Endothelial cell of umbilical vein (primary cell): ENCODE results near the gene PSMB4. TPM values are rescaled to one million over a fixed set of nuclear protein-coding genes. Genes with fewer than 3 reads are reported as not detected.
"Not testable (repeated sequence)": the region's sequence is repeated elsewhere in the genome, so short reads cannot be mapped to it uniquely, and the experiment has no call there.

ENCODE experiments used
- BruUV-seq: library from RNA; stranded (reverse); fragments of 400-500 nt; replicated peaks from 2 replicates; lab custom pipeline; 2021; lab: Mats Ljungman, UMichigan
- CTCF ChIA-PET: fragments of 300-600, 350-600 bp; sonication (Branson Sonifier 250); formaldehyde crosslinking; loops from one replicate; lab custom pipeline; 2021; ENCODE audit warnings: antibody characterized with exemption, inconsistent platforms; lab: Charles Lee
- POLR2A ChIA-PET: fragments of 300-600, 350-600 bp; sonication (Branson Sonifier 250); formaldehyde crosslinking; loops from one replicate; lab custom pipeline; 2021; ENCODE audit warnings: antibody characterized with exemption, inconsistent platforms; lab: Charles Lee
- DNase-seq: peaks from one replicate; pipeline ENCODE4 v3.0.0-alpha.2; 2011; ENCODE audit warnings: low read depth, low spot score
- FAIRE-seq: peaks from 2 replicates; lab custom pipeline; 2011; peaks lifted over from hg19 to GRCh38; lab: Jason Lieb, UNC
- H2AFZ ChIP-seq: 2 replicates; pipeline ENCODE4 v1.6.0; 2012; ENCODE audit warnings: low read depth, low read length, control low read depth, inconsistent platforms
- H3K27ac ChIP-seq: 2 replicates; pipeline ENCODE4 v1.5.1; 2011; ENCODE audit warnings: low read depth, mild to moderate bottlenecking, control low read depth, low read length, moderate library complexity; ENCODE audit not compliant: insufficient read depth
- H3K27me3 ChIP-seq, 2 experiments: 2 replicates each; pipeline versions ENCODE4 v1.6.0 to v1.6.1; 2011; ENCODE audit warnings: low read length in 2 of 2, mixed read lengths in 1 of 2; ENCODE audit not compliant: control insufficient read depth in 2 of 2, insufficient read depth in 2 of 2
- H3K36me3 ChIP-seq, 2 experiments: 2 replicates in 1 of 2; 3 replicates in 1 of 2; pipeline ENCODE4 v1.5.1; 2011; ENCODE audit warnings: low read length in 2 of 2, mild to moderate bottlenecking in 1 of 2, moderate library complexity in 1 of 2; ENCODE audit not compliant: control insufficient read depth in 2 of 2, insufficient read depth in 2 of 2; ENCODE audit errors: extremely low read depth in 1 of 2
- H3K4me1 ChIP-seq: 3 replicates; pipeline ENCODE4 v1.5.1; 2011; ENCODE audit warnings: mild to moderate bottlenecking, low read length; ENCODE audit not compliant: control insufficient read depth, insufficient read depth; ENCODE audit errors: extremely low read depth
- H3K4me2 ChIP-seq: 2 replicates; pipeline ENCODE4 v1.6.1; 2011; ENCODE audit warnings: low read length, control low read depth, mixed read lengths; ENCODE audit not compliant: insufficient read depth
- H3K4me3 ChIP-seq, 3 experiments: fragments of 200-600 bp in 1 of 3; sonication (generic), shearing (Covaris generic) in 1 of 3; replicated peaks in 1 of 3; 2 replicates each; pipeline ENCODE4 v1.5.1; 2011 to 2016; ENCODE audit warnings: control low read depth in 3 of 3, low read length in 3 of 3, mild to moderate bottlenecking in 2 of 3, inconsistent platforms in 1 of 3, low read depth in 1 of 3, moderate library complexity in 1 of 3; ENCODE audit not compliant: insufficient read depth in 1 of 3
- H3K79me2 ChIP-seq: 2 replicates; pipeline ENCODE4 v1.6.0; 2012; ENCODE audit warnings: low read length, inconsistent platforms; ENCODE audit not compliant: control insufficient read depth, insufficient read depth
- H3K9ac ChIP-seq: replicated peaks from 2 replicates; pipeline ENCODE3; 2011; ENCODE audit warnings: low read length, control low read depth; ENCODE audit not compliant: insufficient read depth; ENCODE audit errors: extremely low read depth
- H3K9me1 ChIP-seq: replicated peaks from 3 replicates; pipeline ENCODE4 v1.6.0; 2011; ENCODE audit warnings: mild to moderate bottlenecking, low read length; ENCODE audit not compliant: control insufficient read depth, insufficient read depth; ENCODE audit errors: extremely low read depth
- H3K9me3 ChIP-seq: replicated peaks from 2 replicates; pipeline ENCODE4 v1.5.1; 2012; ENCODE audit warnings: low read length, inconsistent platforms; ENCODE audit not compliant: control insufficient read depth, insufficient read depth
- H4K20me1 ChIP-seq: replicated peaks from 2 replicates; pipeline ENCODE3; 2011; ENCODE audit warnings: mild to moderate bottlenecking, low read length; ENCODE audit not compliant: control insufficient read depth, insufficient read depth; ENCODE audit errors: extremely low read depth
- CTCF ChIP-seq, 2 donors: IDR thresholded peaks; 1 replicate in 1 of 2; 2 replicates in 1 of 2; pipeline ENCODE4 v1.5.1; 2011; ENCODE audit warnings: low read length in 2 of 2, mild to moderate bottlenecking in 2 of 2, moderate library complexity in 2 of 2, control low read depth in 1 of 2, inconsistent platforms in 1 of 2, low read depth in 1 of 2; ENCODE audit not compliant: insufficient read depth in 1 of 2; ENCODE audit errors: extremely low read depth in 1 of 2
- EZH2 ChIP-seq: IDR thresholded peaks from 2 replicates; pipeline ENCODE4 v1.6.1; 2012; ENCODE audit warnings: borderline replicate concordance, low read depth, mild to moderate bottlenecking, moderate library complexity, low read length, inconsistent platforms; ENCODE audit not compliant: severe bottlenecking
- FOS ChIP-seq: IDR thresholded peaks from 2 replicates; pipeline ENCODE4 v1.6.1; 2011; ENCODE audit warnings: mild to moderate bottlenecking, low read length, moderate library complexity, borderline replicate concordance; ENCODE audit not compliant: insufficient read depth
- GATA2 ChIP-seq: IDR thresholded peaks from 2 replicates; pipeline ENCODE4 v1.7.0; 2011; ENCODE audit warnings: low read depth, mild to moderate bottlenecking, moderate library complexity, mixed read lengths, low read length; ENCODE audit not compliant: insufficient read length, insufficient read depth
- JUN ChIP-seq: IDR thresholded peaks from 2 replicates; pipeline ENCODE4 v1.6.1; 2011; ENCODE audit warnings: borderline replicate concordance, low read depth; ENCODE audit not compliant: insufficient read length, insufficient read depth
- MAX ChIP-seq: IDR thresholded peaks from 2 replicates; pipeline ENCODE4 v1.6.1; 2011; ENCODE audit not compliant: insufficient read depth, insufficient read length
- MYC ChIP-seq: IDR thresholded peaks from one replicate; pipeline ENCODE4 v1.6.1; 2011; ENCODE audit warnings: mild to moderate bottlenecking, low read depth, low read length
- POLR2A ChIP-seq: IDR thresholded peaks from 2 replicates; pipeline ENCODE4 v1.6.1; 2012; ENCODE audit warnings: low read depth, mild to moderate bottlenecking, control low read depth, low read length
- POLR2AphosphoS5 ChIP-seq: IDR thresholded peaks from 2 replicates; pipeline ENCODE4 v1.6.1; 2012; ENCODE audit warnings: low read depth, mild to moderate bottlenecking, control low read depth, low read length, moderate library complexity; ENCODE audit not compliant: insufficient read depth
- dilution Hi-C: fragments of 300-500 bp; cut with MboI; formaldehyde crosslinking; loops from one replicate; pipeline ENCODE4 v1.15.0; 2019; ENCODE audit warnings: low sequenced_read_pairs; ENCODE audit not compliant: extremely low pct_ligation_motif_present
- intact Hi-C: fragments of 100-400 bp; cut with micrococcal nuclease; formaldehyde crosslinking; loops from one replicate; pipeline ENCODE4 v1.10.0; 2022
- polyA plus RNA-seq, 4 experiments: library from polyadenylated mRNA; depleted of rRNA in 3 of 4; stranded (reverse) in 3 of 4; unstranded in 1 of 4; fragments of >200 nt; gene quantifications; 2 replicates each; pipeline versions ENCODE4 v1.2.1 to v1.2.3, GENCODE V29; 2011 to 2012; ENCODE audit warnings: missing spikeins in 1 of 4
- total RNA-seq: library from RNA; stranded (reverse); gene quantifications from 2 replicates; pipeline ENCODE4 v1.2.3, GENCODE V29; 2021

PSMB4 gene
- total and polyA plus RNA-seq, 2 donors (not counting 3 experiments of a cell fraction or from before 2014, with no cell fraction given): 335 to 835 TPM

DNA sequence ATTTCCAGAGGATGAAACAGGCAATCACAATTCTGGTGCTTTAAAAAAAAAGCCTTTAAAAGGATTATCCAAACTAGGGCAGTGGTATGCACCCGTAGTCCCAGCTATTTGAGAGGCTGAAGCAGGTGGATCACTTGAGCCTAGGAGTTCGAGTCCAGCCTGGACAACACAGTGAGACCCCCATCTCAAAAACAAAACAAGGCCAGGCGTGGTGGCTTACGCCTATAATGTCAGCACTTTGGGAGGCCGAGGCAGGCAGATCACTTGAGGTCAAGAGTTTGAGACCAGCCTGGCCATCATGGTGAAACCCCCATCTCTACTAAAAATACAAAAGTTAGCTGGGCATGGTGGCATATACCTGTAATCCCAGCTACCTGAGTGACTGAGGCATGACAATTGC is 34.5 kb downstream of the PSMB4 start:
- H3K36me3 ChIP-seq, H3K9ac ChIP-seq, H3K4me2 ChIP-seq, intact Hi-C loops, H2AFZ ChIP-seq, H3K9me1 ChIP-seq, H3K4me3 ChIP-seq, POLR2A ChIA-PET, H3K4me1 ChIP-seq, H3K27me3 ChIP-seq, H3K9me3 ChIP-seq, dilution Hi-C loops, FAIRE-seq, DNase-seq, H3K27ac ChIP-seq, H4K20me1 ChIP-seq, BruUV-seq: not testable (repeated sequence)
- CTCF ChIA-PET: interaction anchor here (0.6 to 1.4 kb wide), 3 partner anchors 10 to 292 kb away, joined by 3 to 6 read pairs (median 3); no protein-coding TSS in a partner anchor
- H3K79me2 ChIP-seq: peaks cover 72% of the 10 kb centered on the region

DNA sequence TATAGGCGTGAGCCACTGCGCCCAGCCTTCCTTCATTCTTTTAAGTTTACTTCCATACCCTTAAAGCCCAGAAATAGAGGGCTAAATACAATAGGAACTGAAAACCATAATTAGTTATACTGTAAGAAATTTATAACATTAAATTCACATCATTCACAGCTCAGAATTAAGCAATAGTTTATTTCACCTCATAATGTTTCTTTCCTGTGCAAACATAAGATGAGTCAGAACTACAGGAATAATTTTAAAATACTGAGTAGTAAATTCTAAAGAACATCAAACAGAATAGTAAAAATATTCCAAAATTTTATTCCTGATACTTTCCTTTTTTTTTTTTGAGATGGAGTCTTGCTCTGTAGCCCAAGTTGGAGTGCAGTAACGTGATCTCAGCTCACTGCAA is 35.8 kb downstream of the PSMB4 start:
- no peak overlapping the region for H3K27ac ChIP-seq
- peaks cover 6% of the 10 kb centered on the region for H4K20me1 ChIP-seq
- TF ChIP-seq POLR2AphosphoS5: no peak
- TF ChIP-seq MAX: no peak
- TF ChIP-seq EZH2: no peak
- TF ChIP-seq POLR2A: no peak
- TF ChIP-seq CTCF (IDR thresholded peaks at IDR 0.05; ENCODE audit: extremely low read depth in 1 of 2, insufficient read depth in 1 of 2, low read depth in 1 of 2, low read length in 2 of 2): no peak
- TF ChIP-seq MYC: no peak
- TF ChIP-seq GATA2: no peak
- no peak for TF ChIP-seq FOS
- TF ChIP-seq JUN: no peak
- no peak overlapping the region for H3K4me2 ChIP-seq
- POLR2A ChIA-PET: no interaction called here
- CTCF ChIA-PET: interaction anchor here (1.1 kb wide), 1 partner anchor 32 kb away, joined by 4 read pairs; no protein-coding TSS in a partner anchor
- no peaks in the 10 kb centered on the region for H3K27me3 ChIP-seq
- H3K79me2 ChIP-seq: peaks cover 86% of the 10 kb centered on the region
- H2AFZ ChIP-seq: no peak overlapping the region
- no peaks in the 10 kb centered on the region for H3K4me1 ChIP-seq
- no peaks in the 10 kb centered on the region for H3K9me3 ChIP-seq
- no peak overlapping the region for H3K9ac ChIP-seq
- intact Hi-C loops (no loop called here), dilution Hi-C loops (no loop called here)
- FAIRE-seq: no peak
- no peaks in the 10 kb centered on the region for H3K9me1 ChIP-seq
- no TSS peak for BruUV-seq
- peaks cover 0 to under 1% of the 10 kb centered on the region in 2 experiments for H3K36me3 ChIP-seq
- no peak overlapping the region for H3K4me3 ChIP-seq
- DNase-seq: no peak
